Retinal pigment epithelial cell (primary cell): Measurements from ENCODE around the gene TXNRD2.
"Not testable (repeated sequence)": the region's sequence is repeated elsewhere in the genome, so short reads cannot be mapped to it uniquely, and the experiment has no call there.

Experiments used
- DNase-seq: peaks from one replicate; pipeline ENCODE4 v3.0.0-alpha.2; 2010; ENCODE audit warnings: low read depth
- H3K4me3 ChIP-seq: 2 replicates; pipeline ENCODE4 v1.5.1; 2011; ENCODE audit warnings: mild to moderate bottlenecking, low read length, control low read depth, moderate library complexity
- TF ChIP-seq, protein P1 (sequence below): conservative IDR thresholded peaks from 2 replicates; pipeline ENCODE4 v1.5.1; 2011; ENCODE audit warnings: low read depth, low read length, control low read depth, inconsistent platforms

The TXNRD2 gene

GRCh38 chr22:19832476-19833108, 109.0 kb downstream of the TXNRD2 start:
- TF ChIP-seq, protein P1, sequence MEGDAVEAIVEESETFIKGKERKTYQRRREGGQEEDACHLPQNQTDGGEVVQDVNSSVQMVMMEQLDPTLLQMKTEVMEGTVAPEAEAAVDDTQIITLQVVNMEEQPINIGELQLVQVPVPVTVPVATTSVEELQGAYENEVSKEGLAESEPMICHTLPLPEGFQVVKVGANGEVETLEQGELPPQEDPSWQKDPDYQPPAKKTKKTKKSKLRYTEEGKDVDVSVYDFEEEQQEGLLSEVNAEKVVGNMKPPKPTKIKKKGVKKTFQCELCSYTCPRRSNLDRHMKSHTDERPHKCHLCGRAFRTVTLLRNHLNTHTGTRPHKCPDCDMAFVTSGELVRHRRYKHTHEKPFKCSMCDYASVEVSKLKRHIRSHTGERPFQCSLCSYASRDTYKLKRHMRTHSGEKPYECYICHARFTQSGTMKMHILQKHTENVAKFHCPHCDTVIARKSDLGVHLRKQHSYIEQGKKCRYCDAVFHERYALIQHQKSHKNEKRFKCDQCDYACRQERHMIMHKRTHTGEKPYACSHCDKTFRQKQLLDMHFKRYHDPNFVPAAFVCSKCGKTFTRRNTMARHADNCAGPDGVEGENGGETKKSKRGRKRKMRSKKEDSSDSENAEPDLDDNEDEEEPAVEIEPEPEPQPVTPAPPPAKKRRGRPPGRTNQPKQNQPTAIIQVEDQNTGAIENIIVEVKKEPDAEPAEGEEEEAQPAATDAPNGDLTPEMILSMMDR = no peak
- no peak overlapping the region for H3K4me3 ChIP-seq
- no peak for DNase-seq

- DNase-seq, H3K4me3 ChIP-seq: not testable (repeated sequence)
Measured at GRCh38 chr22:19831979-19832378, 109.6 kb downstream of the TXNRD2 start.

- H3K4me3 ChIP-seq = no peak overlapping the region
- TF ChIP-seq, protein P1 = no peak
- DNase-seq = no peak
Measured at GRCh38 chr22:19831016-19831415, 110.6 kb downstream of the TXNRD2 start.

GRCh38 chr22:19828035-19828401, 113.6 kb downstream of the TXNRD2 start:
- TF ChIP-seq, protein P1 = no peak
- no peak overlapping the region for H3K4me3 ChIP-seq
- no peak for DNase-seq

GRCh38 chr22:19827341-19828034, 114.1 kb downstream of the TXNRD2 start:
- TF ChIP-seq, protein P1 = no peak
- no peak for DNase-seq
- no peak overlapping the region for H3K4me3 ChIP-seq

DNA sequence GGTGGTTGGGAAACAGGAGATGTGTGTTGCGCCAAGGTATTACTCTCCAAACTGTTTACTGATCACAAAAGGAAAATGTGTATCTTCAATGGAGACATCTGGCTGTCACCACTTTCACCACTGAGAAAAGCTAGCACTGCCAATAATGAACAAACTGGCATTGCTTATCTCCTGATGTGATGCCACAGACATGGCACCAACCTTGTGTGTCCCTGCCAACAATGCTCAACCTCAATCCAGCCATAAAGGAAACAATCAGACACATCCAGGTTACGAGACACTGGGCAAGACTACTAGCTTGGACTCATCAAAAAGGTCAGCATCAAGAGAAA, 115.0 kb downstream of the TXNRD2 start:
- no peak for DNase-seq
- TF ChIP-seq, protein P1 = no peak

GRCh38 chr22:19825904-19826618, 115.6 kb downstream of the TXNRD2 start:
- TF ChIP-seq, protein P1 = no peak
- H3K4me3 ChIP-seq = no peak overlapping the region
- DNase-seq = no peak

More for the DNA sequence above, 115.0 kb downstream of the TXNRD2 start:
- H3K4me3 ChIP-seq = no peak overlapping the region
